Central memory CD4-positive, alpha-beta T cell (primary cell): Measurements from ENCODE around the gene ENOX1.

Experiments
- DNase-seq: peaks from one replicate; pipeline ENCODE4 v3.0.0; 2022

ENOX1 gene

DNA sequence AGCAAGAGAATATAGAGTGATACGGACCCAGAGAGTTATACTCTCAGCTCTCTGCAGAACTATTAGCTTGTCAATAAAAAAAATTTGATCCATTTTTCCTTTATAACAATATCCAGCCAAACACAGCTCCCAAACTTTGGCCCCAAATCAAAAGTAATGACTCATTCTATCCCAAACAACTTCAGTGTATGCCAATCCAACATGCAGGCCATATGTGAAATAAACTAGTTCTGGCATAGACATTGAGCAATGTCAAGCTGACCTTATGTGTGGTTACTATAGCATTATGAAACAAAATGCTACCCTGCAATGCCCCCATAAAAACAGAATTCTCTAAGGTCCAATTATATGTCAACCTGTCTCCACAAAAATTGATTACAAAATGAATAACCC is 553.9 kb downstream of the ENOX1 start:
- DNase-seq = no peak

DNA sequence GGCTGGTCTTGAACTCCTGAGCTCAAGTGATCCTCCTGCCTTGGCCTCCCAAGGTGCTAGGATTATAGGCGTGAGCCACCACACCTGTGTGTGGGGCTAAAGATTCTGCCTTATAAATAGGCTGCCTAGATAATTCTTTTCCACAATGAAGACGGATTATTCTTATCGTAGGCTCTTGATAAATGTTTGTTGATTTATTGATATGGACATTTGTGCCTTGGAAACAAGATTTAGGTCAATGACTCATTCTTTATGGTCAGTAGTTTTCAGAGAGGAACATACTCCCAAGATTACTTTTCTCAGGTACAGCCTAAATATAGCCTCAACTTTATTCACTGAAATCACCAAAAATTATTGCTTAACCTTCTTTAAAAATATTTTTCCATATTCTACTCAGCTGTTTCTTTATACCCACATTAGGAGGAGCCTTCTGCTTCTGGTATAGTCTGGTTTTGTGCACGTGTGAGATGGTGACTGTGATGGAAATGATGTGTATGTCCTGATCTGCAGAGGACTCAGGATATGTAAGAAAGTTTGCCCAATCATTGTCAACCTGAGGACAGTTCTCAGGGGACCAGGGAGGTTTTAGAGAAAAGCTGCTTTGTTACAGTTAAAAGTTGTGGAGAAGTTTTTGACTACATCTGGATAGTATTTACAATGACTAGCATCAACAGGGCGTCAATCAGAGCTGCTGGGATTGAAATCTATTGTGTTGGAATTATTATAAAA is 554.5 kb downstream of the ENOX1 start:
- no peak for DNase-seq

DNA sequence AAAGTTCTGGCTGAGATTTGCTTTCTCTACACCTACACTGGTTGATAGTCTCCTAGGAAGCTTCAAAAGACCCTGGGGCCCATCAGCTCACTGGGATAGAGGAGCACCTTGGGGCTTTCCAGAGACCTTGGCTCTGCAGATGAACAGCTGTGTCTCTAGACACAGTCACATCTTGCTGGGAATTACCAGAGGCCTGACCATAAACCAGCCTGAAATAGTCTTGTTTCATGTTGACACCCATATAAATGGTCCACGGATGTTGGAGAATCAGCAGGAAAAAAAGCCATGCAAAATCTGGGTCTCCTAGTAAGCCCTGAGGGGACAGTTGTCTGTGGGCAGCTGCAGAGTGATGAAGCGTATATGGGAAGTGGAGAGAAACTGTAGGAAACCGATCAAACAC is 555.8 kb downstream of the ENOX1 start:
- DNase-seq = no peak

DNA sequence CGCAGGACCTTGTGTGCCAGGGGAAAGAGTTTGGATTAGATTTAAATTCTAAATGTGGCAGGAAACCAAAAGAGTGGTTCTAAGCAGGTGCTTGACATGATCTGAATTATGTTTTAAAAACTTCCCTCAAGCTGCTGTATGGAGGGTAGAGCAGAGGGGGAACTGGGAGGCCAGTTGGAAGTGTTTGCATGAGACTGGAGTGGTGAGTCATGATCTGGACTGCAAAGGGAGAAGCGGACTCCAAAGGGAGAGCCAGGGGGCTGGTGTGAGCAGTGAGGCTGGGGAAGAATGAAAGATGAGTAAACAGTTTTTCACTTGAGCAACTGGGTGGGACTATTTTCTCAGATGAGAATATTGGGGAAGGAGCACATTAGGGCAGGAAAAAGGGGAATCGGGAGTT is 557.3 kb downstream of the ENOX1 start:
- DNase-seq = no peak

DNA sequence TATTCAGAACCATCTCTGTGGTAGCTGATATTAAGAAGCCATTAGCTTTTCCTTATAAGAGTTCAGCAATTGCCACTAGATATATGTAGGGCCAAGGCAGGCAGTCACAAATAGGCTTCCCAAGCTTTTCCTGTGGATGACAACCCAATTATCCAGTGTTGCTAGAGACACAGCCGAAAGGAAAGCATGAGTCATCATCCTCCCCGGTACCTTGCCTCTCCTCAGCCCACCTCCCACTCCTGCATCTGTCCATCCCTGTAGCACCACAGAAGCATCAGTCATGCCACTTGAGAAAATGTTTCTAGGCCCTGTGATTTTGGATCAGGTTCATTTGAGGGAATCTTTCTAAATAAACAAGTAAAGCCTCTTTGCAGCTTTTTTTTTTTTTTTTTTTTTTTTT is 559.1 kb downstream of the ENOX1 start:
- no peak for DNase-seq

DNA sequence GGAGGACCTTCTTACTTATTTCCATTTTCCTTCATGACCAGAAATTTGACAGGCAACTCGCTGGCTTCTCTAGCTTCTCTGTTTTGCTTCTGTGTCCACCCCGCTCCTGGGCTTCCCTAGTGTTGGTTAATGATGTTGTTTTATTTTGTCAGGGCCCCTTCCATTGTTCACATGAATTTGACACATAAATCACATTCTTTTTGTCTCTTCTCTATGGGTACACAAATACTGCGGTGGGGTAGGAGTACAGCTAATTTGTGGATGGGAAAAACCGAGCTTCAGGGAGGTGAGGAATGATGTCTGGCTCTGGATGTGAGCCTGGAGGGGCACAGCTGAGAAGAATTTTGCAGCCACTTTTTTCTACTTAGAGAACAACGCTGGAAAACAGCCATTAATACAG is 563.6 kb downstream of the ENOX1 start:
- DNase-seq = no peak

DNA sequence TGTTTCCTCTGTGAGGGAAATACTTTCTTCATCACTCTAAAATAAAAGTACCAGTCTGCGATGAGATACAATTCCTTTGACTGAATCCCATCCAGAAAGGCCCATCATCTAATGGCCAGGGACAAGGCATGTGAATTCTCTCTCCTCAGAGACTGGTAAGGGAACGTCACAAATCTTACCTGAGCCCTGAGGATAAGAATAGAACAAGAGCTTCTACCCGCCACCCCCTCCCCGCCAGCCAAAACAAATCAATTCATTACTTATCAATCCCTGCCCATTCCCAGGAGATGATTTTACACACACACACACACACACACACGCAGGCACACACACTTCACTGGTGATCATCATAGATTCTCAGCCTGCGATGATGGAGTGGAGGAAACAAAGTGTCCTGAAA is 564.7 kb downstream of the ENOX1 start:
- DNase-seq = no peak

DNA sequence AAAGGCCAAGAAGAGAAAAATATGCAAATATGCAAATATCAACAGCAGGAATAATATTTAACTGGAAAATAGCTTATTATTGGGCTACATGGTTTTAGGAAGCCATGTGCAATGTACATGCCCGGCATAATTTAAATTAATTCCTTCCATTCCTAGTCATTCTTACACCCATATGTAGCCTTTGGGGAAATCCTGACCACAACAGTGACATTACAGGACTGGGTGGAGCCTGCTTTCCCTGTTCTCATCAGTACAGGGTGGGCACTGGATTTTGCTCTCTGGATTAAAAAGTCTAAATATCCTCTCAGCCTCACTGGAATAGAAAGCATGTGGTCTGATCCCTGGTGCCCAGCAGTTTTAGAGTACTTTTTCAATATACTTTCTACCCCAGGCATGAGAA is 565.2 kb downstream of the ENOX1 start:
- no peak for DNase-seq

DNA sequence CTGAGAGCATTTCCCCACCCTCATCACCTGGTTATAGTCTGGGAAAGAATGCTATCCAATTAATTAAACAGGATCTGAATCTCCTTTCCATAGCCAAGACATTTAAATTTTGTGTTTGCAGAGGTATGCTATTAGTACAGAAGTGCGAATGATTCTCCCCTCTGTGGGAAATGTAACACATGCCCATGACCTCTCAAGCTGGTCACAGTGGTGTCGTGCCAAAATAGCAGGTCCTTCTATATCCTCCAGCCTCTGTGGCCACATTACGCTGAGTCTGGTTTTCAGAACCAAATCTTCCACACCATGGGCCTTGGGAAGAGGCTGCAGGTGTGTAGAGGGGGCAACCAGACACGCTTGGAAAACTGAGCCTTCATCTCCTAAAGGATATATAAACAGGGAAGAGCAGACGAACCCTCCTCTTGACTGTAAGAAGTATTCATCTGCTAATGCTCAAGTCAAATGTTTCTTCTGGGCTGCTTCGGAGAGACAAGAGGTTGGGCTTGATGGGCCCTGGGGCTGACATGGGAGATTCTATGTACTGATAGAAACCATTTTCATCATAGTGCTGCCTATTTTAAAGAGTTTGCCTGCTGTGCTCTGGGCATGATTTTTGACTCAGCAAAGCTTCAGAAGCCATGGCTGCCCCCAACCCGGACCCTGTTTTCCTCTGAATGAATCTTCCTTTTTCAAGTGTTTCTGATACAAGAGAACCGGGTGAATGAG is 565.7 kb downstream of the ENOX1 start:
- no peak for DNase-seq

DNA sequence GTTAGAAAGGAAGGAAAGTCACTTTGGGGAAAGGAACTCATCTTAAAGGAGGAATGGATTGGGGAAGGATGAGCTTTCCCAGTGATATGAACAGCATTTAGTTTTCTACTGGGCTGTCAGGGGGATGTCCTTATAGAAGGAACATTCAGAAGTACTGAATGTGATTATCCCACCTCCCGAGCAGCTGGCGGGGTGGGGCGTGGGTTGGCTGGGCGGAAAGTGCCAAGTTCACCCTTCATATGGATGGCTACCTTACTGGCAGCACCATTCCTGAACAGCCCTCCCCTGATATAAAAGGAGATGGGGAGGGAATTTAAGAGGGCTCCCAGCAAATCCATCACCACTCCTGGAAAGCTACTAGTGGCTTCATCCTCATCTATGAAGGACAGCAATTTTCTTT is 572.6 kb downstream of the ENOX1 start:
- no peak for DNase-seq

DNA sequence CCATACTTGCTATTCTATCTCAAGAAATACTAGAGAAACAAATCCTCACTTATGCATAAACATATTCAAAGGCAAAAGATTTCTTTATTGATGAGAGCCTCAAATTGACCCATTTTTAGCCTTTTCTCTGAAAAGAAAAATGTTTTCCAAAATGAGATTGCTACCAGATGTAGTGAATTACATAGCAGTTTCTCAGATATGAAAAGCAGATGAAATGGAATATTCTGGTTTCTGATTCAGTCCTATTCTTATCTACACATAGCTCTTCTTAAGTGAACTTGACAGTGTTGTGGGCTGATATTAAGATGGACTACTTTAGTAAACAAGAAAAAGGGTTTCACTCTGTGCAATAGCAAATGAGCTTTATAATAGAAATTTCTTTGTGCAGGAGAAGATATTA is 579.9 kb downstream of the ENOX1 start:
- DNase-seq = no peak

DNA sequence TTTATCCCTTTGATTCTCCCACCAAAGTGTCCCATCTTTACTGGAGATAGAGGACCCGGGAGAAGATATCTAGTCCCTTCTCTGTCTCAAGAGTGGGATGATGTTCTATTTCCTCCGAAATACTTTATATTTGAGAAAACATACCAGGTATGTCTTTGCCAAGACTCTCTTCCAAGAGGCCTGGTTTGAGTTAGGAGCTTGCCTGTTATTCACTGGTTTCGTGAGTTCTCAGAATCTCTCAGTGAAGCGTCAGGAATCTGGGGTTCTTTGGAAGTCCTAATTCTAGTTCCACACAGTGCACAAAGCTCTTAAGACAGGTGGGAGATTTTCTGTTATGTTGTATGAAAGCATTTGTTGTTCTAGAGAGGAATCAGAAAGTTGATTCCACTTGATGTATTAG is 581.4 kb downstream of the ENOX1 start:
- DNase-seq = no peak

DNA sequence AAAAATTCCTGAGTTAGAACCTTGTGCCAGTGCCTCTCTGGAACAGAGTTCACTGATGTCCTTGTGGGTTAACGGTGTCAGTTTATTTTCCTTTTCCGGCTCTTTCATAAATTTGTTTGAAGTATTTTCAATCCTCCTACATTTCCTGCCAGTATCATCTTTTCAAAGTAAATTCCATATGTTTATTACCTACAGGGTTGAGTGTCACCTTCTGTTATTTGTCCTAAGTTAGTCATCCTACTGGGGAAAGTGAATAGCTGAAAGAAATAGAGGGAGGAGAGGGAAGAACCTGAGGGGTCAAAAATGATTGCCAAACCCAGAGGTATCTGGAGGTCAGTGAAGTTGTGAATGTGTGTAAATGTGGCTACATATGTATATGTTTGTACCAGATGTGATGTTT is 582.2 kb downstream of the ENOX1 start:
- no peak for DNase-seq

DNA sequence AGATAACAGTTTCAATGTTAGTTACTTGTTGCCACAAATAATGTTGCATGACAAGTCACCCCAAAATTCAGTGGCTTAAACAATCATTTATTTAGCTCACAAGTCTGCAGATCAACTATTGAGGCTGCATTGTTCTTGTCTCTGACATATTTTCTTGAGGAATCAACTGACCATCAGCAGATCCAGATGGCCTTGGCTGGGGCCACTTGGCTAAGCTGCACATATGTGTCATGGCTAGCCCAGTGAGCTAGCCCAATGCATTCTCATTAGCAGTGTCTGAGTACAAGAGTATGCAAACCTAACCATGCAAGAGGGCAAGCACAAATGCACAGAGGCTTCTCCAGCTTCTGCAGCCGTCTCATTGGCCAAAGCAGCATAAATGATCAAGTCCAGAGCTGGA is 583.0 kb downstream of the ENOX1 start:
- no peak for DNase-seq

DNA sequence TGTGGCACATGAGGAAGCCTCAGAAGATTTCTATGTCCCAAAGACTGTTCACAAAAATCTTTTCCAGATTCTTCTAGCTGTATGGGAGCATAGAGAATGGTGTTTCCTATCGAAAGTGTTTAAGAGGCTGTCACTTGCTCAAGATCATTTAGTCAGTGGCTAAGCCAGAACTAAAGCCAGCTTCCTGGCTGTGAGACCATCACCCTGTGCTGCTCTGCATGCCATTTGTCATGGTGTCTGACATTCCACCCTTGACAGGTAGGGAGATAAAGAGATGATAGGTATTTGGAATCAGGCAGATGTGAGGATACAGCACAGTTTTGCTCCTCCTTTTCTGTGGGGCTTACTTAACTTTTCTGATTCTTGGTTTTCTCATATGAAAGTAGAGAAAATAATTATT is 586.0 kb downstream of the ENOX1 start:
- no peak for DNase-seq

DNA sequence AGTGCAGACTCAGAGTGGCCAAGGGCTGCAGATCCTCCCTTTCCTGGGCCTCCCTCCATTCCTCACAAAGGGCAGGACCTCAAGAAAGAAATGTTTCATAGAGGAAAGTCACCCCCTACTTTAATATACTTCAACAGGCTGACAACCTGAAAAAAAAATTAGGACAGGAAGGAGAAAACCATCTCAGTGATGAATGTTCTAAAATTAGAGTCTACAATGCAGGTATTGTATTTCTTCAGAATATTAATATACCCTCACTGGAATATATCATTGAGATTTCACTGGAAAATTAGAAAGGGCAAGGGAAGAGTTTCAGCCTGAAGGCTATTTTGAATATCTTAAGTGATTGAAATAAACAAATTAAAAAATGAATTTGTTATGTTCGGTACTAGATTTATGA is 586.5 kb downstream of the ENOX1 start:
- DNase-seq = no peak

DNA sequence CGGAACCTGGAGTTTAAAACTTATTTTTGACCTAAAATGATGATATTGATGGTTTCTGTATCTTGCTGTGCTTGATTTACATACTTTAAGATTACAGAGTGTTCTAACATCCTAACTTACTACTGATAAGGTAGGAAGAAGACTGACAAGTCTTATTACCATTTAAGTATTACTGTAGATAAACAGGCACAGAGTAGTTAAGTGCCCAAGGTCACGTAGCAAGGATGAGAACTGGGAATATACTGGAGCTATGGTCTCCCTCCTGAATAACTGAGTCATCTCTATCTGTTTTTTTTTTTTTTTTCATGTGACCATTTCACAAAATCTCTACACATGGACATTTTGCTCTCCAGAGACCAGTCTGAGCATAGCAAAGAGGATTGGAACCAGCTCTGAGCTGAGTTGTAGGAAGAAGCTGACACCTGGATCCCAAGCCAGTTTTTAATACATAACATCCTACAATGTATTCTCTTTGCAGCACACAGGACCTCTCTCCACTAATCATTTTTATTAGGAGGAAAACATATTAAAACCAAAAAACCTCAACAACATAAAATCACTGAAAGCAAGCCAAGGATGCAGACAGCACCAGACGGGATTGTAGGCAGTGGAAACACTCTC is 589.9 kb downstream of the ENOX1 start:
- no peak for DNase-seq

DNA sequence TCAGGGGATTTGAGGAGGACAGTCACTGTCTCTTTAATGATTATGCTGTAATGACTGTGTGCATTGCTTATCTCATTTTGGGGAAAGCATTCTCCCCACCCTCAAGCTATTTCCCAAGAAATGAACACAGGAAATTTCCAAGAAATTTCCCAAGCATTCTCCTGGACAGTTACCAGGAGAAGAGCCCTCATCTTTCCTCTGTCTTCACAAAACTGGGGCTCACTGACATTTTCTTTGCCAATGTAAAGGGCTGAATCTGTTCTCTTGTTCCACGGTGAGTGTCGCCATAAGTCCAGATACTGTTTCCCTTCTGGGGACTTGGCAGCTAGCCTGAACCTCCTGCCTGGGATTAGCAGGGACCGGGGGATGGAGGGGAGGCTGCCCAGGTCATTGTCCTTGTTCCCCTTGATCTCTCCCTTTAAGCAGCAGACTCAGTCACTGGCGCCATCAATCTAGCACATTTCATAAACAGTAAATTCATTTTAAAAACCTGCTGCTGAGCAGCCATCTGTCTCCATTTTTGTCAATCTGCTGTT is 590.6 kb downstream of the ENOX1 start:
- no peak for DNase-seq

DNA sequence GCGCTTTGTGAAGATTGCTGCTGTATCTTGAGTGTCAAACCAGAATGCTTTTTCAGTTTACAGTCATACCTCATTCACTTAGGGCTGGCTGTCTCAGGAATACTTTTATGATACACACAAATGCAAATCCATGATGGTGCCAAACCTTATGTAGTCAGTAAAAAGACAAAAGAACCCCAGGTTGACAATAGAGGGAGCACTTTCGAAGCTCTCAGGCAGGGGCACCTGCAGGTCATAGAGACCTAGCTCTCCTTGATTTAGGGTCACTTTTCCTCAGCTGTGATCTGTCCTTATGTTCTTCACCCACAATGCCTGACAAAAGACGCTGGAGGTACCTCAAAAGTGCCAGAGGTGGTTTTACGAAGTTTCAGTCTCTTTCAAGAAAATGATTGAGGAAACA is 591.2 kb downstream of the ENOX1 start:
- DNase-seq = no peak

DNA sequence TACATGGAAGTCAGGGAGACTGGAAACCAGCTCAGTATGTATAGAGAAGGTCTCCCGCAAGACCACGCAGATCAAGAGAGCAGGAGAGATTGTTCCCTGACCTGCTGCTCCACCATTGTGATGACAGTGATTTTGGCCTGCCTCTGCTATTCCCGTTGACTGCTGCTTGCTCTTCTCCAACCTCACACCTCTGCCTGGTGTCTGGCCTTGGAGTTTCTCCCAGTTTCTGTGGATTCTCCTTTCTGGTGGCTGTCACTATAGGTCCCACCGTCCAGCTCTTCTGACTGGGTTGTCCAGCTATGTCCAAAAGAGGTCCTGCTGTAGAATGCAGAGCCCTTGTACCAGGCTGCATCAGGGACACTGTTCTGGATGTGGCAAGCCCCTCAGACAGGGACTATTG is 591.7 kb downstream of the ENOX1 start:
- DNase-seq = no peak

DNA sequence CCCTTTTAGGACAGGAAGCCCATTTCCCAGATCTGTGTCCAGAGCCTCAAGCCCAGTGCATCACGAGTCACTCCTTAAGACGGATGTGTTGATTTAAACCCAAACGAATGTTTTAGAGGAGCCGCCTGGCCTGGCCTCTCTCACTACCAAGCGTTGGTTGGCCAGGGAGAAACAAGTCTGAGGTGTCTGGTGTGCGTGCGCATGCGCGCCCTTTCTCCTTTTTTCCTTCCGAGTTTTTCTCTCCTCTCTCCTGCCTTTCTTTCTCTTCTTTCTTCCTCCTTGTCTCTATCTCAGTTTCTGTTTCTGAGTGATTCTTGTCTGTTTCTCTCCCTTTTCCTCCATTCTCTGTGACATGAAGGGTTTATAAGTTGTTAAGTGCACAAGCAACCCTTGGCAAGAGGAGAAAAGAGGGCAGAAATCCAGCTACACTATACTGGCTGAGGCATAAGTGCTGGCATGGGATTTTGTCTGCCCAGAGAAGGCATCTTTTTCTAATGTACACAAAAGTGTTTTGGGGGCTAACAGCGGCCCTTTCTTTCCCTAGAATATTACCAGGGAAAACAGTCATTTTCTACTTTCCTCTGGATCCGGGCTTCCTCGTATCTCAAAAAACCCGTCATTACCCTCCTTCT is 592.9 kb downstream of the ENOX1 start:
- no peak for DNase-seq

DNA sequence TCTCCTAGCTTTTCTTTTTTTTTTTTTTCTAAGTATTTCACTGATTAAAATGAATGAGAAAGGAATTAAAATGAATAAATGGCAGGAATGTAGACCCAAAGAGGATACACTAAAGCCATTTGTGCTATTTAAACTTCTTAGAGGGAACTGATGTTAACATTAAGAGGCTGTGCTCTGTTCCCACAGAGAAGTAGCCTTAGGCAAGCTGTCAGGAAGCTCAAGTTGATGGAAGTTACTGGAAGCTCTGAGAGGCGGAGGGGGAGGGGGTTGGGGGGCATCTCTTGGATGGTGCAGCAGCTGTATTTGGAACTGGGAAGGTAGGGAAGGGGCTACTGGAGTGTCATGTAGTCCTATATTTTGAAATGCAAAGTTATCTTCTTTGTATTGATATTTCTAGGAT is 595.2 kb downstream of the ENOX1 start:
- no peak for DNase-seq

DNA sequence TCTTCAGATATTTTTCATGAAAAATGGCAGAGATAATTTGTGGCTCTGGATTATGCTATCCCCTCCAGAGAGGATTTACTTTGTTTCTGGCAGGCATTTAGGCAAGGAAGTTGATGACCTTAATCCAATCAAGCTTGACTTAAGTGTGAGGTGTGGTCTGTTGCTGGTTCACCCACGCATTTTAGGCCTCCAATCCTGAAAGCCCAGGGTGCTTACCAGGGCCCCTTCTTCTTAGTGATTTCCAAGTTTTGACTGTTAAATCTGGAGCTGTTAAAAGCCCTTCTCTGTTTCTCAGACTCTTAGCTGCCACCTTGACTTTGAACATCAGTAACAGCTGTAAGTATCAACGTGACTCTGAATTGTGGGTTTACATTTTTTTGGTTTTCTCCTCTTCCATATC is 601.5 kb downstream of the ENOX1 start:
- no peak for DNase-seq

DNA sequence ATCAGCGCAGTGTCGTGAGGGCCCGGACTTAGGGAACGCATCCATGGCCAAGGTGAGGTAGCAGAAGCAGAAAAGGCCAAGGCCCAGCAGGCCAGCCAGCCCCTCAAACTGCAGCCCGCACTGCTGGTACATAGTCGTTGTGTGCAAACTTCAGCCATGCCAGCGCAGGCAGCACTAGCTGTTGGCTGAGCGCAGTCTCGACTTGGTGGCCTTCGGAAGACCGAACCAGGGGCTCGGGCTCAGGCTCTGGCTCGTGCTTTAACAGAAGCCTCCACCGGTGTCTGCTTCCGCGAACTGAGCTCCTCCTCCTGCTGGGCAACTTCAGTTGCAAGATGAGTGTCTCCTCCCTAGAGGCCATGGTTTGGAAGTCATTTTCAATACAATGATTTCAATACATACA is 605.9 kb downstream of the ENOX1 start:
- DNase-seq = no peak
